CD4-positive, CD25-positive, alpha-beta regulatory T cell (primary cell): ENCODE results near the gene MRPL58. TPM values are rescaled to one million over a fixed set of nuclear protein-coding genes. Genes with fewer than 3 reads are reported as not detected.
A peak's percentile ranks its signal among the peaks of the same experiment; 100 is the strongest.

Experiments
- ATAC-seq, 2 donors: fragments of 150-1000 bp; cut with Tn5 transposase; one replicate each; pipeline ENCODE4 v1.10.0; 2021; ENCODE audit warnings: low read depth in 2 of 2, moderate number of reproducible peaks in 2 of 2, moderate library complexity in 1 of 2
- DNase-seq, 3 donors: peaks; one replicate each; pipeline versions ENCODE4 v3.0.0 to v3.0.0-alpha.2; 2012 to 2022; ENCODE audit warnings: mixed read lengths in 1 of 3
- H3K27ac ChIP-seq: one replicate; pipeline ENCODE4 v1.7.0; 2013; ENCODE audit warnings: mild to moderate bottlenecking, low read length; ENCODE audit not compliant: insufficient read depth, poor library complexity, severe bottlenecking
- H3K27me3 ChIP-seq: one replicate; pipeline ENCODE4 v1.7.0; 2013; ENCODE audit warnings: low read length; ENCODE audit not compliant: control insufficient read depth, insufficient read depth
- H3K36me3 ChIP-seq: one replicate; pipeline ENCODE4 v1.7.0; 2013; ENCODE audit warnings: mild to moderate bottlenecking, low read length, moderate library complexity; ENCODE audit not compliant: control insufficient read depth, insufficient read depth
- H3K4me1 ChIP-seq: 2 replicates; pipeline ENCODE4 v1.7.0; 2013; ENCODE audit warnings: mild to moderate bottlenecking, low read length; ENCODE audit not compliant: insufficient read depth, control insufficient read depth, poor library complexity, severe bottlenecking
- H3K4me3 ChIP-seq: one replicate; pipeline ENCODE4 v1.7.0; 2013; ENCODE audit warnings: low read depth, mild to moderate bottlenecking, low read length, moderate library complexity
- H3K9me3 ChIP-seq, 2 experiments: 1 replicate in 1 of 2; 2 replicates in 1 of 2; pipeline ENCODE4 v1.7.0; 2013; ENCODE audit warnings: low read length in 2 of 2, mild to moderate bottlenecking in 1 of 2, moderate library complexity in 1 of 2; ENCODE audit not compliant: control insufficient read depth in 2 of 2
- H3K27ac Mint-ChIP-seq, 3 donors: one replicate each; pipeline ENCODE4 v1.8.0; 2020 to 2022; ENCODE audit warnings: mild to moderate bottlenecking in 3 of 3, mixed read lengths in 3 of 3, moderate library complexity in 2 of 3
- H3K27me3 Mint-ChIP-seq: one replicate; pipeline ENCODE4 v1.8.0; 2022; ENCODE audit warnings: mild to moderate bottlenecking, mixed read lengths
- H3K36me3 Mint-ChIP-seq: one replicate; pipeline ENCODE4 v1.8.0; 2020; ENCODE audit warnings: mixed read lengths
- H3K4me1 Mint-ChIP-seq, 4 donors: one replicate each; pipeline ENCODE4 v1.8.0; 2020 to 2022; ENCODE audit warnings: mixed read lengths in 4 of 4, mild to moderate bottlenecking in 1 of 4
- H3K4me3 Mint-ChIP-seq, 4 donors: one replicate each; pipeline ENCODE4 v1.8.0; 2020 to 2022; ENCODE audit warnings: mild to moderate bottlenecking in 4 of 4, mixed read lengths in 4 of 4, moderate library complexity in 3 of 4
- H3K9me3 Mint-ChIP-seq, 7 donors: one replicate each; pipeline ENCODE4 v1.8.0; 2020 to 2022; ENCODE audit warnings: mixed read lengths in 7 of 7, mild to moderate bottlenecking in 3 of 7, moderate library complexity in 2 of 7
- polyA plus RNA-seq, 4 donors: library from polyadenylated mRNA; unstranded; fragments of 300-500 nt; fragmentation: Illumina TruSeq; gene quantifications; one replicate each; pipeline ENCODE4 v1.2.3, GENCODE V29; 2021
- total RNA-seq: library from RNA; stranded (reverse); gene quantifications from one replicate; pipeline ENCODE4 v1.2.3, GENCODE V29; 2022

The MRPL58 gene
- total and polyA plus RNA-seq, 5 donors from 2014 or later: 25.7 to 95.8 (median 73.9) TPM

DNA sequence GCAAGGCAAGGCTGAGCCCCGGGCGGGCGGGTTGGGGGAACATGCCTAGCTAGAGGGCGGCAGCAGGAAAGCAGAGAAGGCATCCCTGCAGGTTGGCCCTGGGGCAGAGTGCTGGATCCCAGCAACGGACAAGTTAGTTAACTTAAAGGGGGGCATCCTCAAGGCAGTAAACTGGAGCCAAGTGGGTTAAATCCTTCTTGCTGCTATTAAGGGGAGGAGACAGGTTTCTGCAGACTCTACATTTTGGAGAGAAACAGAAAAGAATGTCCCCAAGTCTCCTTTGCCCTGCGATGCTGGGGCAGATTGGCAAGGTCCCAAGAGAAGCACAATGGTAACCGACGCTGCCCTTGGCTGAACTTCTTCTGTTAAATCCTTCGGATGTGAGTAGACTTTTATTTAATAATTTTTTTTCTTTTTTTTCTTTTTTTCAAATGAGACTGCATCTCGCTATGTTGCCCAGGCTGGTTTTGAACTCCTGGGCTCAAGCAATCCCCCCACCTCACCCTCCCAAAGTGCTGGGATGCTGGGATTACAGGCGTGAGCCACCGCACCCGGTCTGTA lies 20.3 kb downstream of the MRPL58 start:
- peaks cover 33% of the 10 kb centered on the region for H3K27me3 Mint-ChIP-seq
- peaks cover 14 to 62% (median 33%) of the 10 kb centered on the region in 4 donors for H3K4me1 Mint-ChIP-seq
- H3K9me3 Mint-ChIP-seq: peaks cover 0 to 9% (median 0%) of the 10 kb centered on the region in 7 donors
- H3K4me3 ChIP-seq: peak overlapping the region; percentile 53
- H3K27ac ChIP-seq: peak overlapping the region; percentile 53
- no peaks in the 10 kb centered on the region for H3K27me3 ChIP-seq
- H3K27ac Mint-ChIP-seq: peak overlapping the region; percentile 88 to 99 (median 97)
- H3K9me3 ChIP-seq: no peaks in the 10 kb centered on the region
- peaks cover 6% of the 10 kb centered on the region for H3K36me3 Mint-ChIP-seq
- no peak for DNase-seq
- no peaks in the 10 kb centered on the region for H3K36me3 ChIP-seq
- H3K4me1 ChIP-seq: peaks cover 48% of the 10 kb centered on the region
- ATAC-seq: no peak
- H3K4me3 Mint-ChIP-seq: peak overlapping the region; percentile 93 to 96 (median 95)

DNA sequence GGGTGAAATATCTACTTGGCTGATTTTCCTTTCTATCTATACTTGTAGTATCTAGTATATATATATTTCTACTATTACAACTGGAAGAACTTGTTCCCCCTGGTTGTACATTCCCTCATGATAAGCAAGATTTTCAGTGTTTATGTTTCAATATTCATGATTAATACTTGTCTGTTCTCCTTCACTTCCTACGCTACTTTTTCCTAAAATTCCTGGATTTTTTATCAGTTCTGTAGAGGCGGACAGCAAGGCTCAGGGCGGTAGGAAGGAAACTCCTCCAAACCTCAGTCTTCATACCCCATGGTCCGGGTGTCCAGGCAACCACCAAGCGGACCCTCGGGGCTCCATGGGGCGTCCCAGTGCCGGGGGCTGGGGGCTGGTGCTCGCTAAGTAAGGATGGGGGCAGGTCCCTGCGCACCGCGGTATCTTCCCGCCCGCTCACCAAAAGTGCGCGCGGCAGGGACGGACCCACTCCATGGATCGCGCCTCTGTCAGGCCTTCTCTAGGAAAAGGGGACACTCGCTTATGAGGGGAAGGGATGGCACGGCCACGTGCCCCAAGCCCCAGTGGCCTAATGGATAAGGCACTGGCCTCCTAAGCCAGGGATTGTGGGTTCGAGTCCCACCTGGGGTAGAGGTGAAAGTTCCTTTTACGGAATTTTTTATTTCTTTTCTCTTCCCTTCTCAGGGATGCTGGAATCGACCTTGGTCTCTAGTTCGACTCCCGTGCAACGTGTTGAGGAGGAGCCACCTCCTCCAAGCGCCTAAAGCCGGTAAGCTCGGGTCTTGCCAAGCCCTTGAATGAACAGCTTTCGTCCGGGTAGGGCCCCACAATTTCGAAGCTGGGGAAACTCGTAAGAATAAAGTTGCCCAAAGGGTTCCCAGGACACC lies 21.1 kb downstream of the MRPL58 start:
- peaks cover 33% of the 10 kb centered on the region for H3K27me3 Mint-ChIP-seq
- H3K4me3 Mint-ChIP-seq: peak overlapping the region; percentile 93 to 96 (median 95)
- H3K4me1 ChIP-seq: peaks cover 48% of the 10 kb centered on the region
- H3K27me3 ChIP-seq: no peaks in the 10 kb centered on the region
- peak overlapping the region; percentile 97 to 99 (median 99) for H3K27ac Mint-ChIP-seq
- peak; percentile 74 to 85 (median 76) for DNase-seq
- H3K4me3 ChIP-seq: peak overlapping the region; percentile 62
- peaks cover 0 to 9% (median 0%) of the 10 kb centered on the region in 7 donors for H3K9me3 Mint-ChIP-seq
- ATAC-seq: peak in 1 of 2 donors; percentile 17
- peak overlapping the region; percentile 67 for H3K27ac ChIP-seq
- no peaks in the 10 kb centered on the region for H3K36me3 ChIP-seq
- H3K4me1 Mint-ChIP-seq: peaks cover 14 to 62% (median 33%) of the 10 kb centered on the region in 4 donors
- no peaks in the 10 kb centered on the region for H3K9me3 ChIP-seq
- H3K36me3 Mint-ChIP-seq: peaks cover 6% of the 10 kb centered on the region

DNA sequence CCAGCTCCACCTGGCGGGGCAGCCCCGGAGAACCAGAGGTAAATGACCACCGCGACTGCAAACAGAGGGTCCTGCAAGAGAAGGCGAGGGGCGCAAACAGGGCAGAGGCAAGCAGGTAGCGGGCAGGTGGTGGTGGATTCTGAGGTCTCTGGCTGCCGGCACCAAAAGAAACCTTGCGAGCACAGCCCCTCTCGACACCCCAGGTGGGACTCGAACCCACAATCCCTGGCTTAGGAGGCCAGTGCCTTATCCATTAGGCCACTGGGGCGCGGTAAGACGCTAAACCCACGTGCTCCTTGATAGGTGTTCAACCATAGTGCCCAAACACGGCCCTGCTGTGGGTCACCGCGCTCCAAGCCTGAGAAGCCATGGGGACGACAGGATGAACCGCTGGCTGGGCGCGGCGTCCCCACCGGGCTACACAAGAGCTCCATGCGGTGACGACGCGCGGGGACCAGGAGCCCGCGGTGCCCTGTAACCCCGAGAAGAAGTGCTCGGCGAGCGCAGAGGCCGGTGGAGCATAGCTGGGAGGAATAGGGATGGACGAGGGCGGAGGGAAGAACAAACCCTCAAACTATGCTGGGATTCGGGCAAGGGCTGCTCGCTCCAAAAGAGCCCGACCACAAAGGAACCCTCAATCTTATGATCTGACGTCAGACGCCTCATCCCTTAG lies 21.9 kb downstream of the MRPL58 start:
- Histone ChIP-seq H3K4me1 (peaks cover 48% of the 10 kb centered on the region), H3K36me3 (peaks cover 2% of the 10 kb centered on the region), H3K27me3 (no peaks in the 10 kb centered on the region), H3K4me3 (peak overlapping the region; percentile 65), H3K9me3 (no peaks in the 10 kb centered on the region), H3K27ac (peak overlapping the region; percentile 67)
- ATAC-seq (peak; percentile 24 to 31), DNase-seq (peak; percentile 60 to 87 (median 80))
- peaks cover 10% of the 10 kb centered on the region for H3K36me3 Mint-ChIP-seq
- peaks cover 0 to 9% (median 0%) of the 10 kb centered on the region in 7 donors for H3K9me3 Mint-ChIP-seq
- peak overlapping the region; percentile 97 to 99 (median 99) for H3K27ac Mint-ChIP-seq
- H3K4me3 Mint-ChIP-seq: peak overlapping the region; percentile 93 to 96 (median 95)
- H3K4me1 Mint-ChIP-seq: peaks cover 14 to 65% (median 33%) of the 10 kb centered on the region in 4 donors
- peaks cover 33% of the 10 kb centered on the region for H3K27me3 Mint-ChIP-seq

DNA sequence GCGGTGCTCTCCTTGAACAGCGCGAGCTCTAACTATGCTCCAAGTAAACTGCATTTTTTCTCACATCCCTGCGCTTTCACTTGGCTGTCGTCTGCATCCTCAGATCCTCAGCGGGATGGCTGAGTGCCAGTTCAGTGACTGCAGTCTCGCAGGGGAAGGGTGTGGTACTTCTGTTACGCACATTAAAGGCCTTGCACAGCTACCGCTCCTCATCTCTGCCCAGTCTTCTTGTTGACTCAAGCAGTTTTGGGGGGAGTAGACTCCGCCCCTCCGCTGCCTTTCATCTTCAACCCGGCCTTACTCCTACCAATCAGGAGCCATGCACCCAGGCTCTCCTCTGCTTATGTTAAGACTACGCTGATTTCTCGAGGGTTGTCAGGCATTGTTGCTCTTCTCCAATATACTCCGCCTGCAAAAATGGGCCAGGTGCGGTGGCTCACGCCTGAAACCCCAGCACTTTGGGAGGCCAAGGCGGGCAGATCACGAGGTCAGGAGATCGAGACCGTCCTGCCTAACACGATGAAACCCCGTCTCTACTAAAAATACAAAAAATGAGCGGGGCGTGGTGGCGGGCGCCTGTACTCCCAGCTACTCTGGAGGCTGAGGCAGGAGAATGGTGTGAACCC lies 24.3 kb downstream of the MRPL58 start:
- peak overlapping the region; percentile 97 to 100 (median 99) for H3K27ac Mint-ChIP-seq
- H3K27me3 Mint-ChIP-seq: peaks cover 33% of the 10 kb centered on the region
- DNase-seq (peak; percentile 82 to 96 (median 91)), ATAC-seq (peak; percentile 81 to 87)
- Histone ChIP-seq H3K9me3 (no peaks in the 10 kb centered on the region), H3K4me1 (peaks cover 48% of the 10 kb centered on the region), H3K36me3 (peaks cover 18% of the 10 kb centered on the region), H3K4me3 (peak overlapping the region; percentile 32), H3K27ac (peak overlapping the region; percentile 72), H3K27me3 (no peaks in the 10 kb centered on the region)
- peak overlapping the region; percentile 88 to 93 (median 91) for H3K4me3 Mint-ChIP-seq
- peaks cover 14 to 69% (median 36%) of the 10 kb centered on the region in 4 donors for H3K4me1 Mint-ChIP-seq
- peaks cover 29% of the 10 kb centered on the region for H3K36me3 Mint-ChIP-seq
- H3K9me3 Mint-ChIP-seq: peaks cover 0 to 9% (median 0%) of the 10 kb centered on the region in 7 donors

DNA sequence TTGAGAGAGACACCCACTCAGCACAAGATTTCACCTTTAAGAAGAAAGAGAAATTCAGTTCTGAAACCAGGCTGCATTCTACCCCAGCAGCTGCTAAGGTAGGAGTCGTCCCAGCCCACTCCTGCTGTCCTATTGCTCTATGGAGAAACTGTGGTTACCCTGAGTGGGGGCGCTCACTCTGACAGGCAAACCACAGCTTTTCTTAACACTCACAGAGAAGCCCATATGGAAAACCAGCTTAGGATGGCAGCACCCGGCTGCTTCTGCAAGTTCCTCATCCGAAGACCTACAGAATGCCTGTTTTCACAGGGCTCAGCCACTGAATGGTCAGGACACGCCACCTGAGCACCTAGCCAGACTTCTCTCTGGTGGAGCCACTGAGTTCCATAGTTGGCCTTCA lies 26.8 kb downstream of the MRPL58 start:
- Mint-ChIP-seq H3K4me3 (peak overlapping the region in 2 of 4 donors; percentile 30 to 69), H3K4me1 (peaks cover 12 to 54% (median 24%) of the 10 kb centered on the region in 4 donors), H3K27me3 (peaks cover 18% of the 10 kb centered on the region), H3K36me3 (peaks cover 34% of the 10 kb centered on the region), H3K27ac (no peak overlapping the region), H3K9me3 (peaks cover 0 to 5% (median 0%) of the 10 kb centered on the region in 7 donors)
- H3K36me3 ChIP-seq: peaks cover 23% of the 10 kb centered on the region
- H3K4me3 ChIP-seq: no peak overlapping the region
- H3K27ac ChIP-seq: no peak overlapping the region
- no peaks in the 10 kb centered on the region for H3K9me3 ChIP-seq
- DNase-seq (no peak), ATAC-seq (no peak)
- H3K4me1 ChIP-seq: peaks cover 24% of the 10 kb centered on the region
- no peaks in the 10 kb centered on the region for H3K27me3 ChIP-seq

DNA sequence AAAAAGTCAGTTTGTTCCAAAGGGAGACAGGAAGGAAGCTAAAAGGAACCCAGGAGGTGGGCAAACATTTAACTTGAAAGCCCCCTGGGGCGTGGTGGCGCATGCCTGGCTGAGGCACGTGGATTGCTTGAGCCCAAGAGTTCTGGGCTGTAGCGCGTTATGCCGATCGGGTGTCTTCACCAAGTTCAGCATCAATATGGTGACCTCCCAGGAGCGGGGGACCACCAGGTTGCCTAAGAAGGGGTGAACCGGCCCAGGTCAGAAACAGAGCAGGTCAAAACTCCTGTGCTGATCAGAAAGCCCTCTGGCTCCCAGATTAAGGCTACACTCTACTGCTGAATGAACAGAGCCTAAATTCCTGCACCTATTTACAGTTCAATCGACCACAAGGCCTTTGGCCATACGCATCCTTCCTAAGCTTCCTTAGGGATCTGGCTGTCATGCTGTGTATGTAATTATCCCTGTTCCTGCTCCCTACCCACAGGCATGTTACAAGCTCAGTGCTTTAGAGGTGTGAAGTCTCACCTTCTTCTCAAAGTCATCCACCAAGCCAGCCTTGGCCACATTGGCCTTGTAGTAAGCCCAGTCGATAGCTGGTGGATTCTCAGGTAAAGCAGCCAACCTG lies 29.3 kb downstream of the MRPL58 start:
- ATAC-seq (no peak), DNase-seq (no peak)
- peaks cover 6% of the 10 kb centered on the region for H3K27me3 Mint-ChIP-seq
- Histone ChIP-seq H3K36me3 (peaks cover 23% of the 10 kb centered on the region), H3K27me3 (no peaks in the 10 kb centered on the region), H3K4me3 (no peak overlapping the region), H3K27ac (no peak overlapping the region), H3K9me3 (no peaks in the 10 kb centered on the region), H3K4me1 (peaks cover 8% of the 10 kb centered on the region)
- peaks cover 30% of the 10 kb centered on the region for H3K36me3 Mint-ChIP-seq
- H3K4me1 Mint-ChIP-seq: peaks cover 7 to 54% (median 23%) of the 10 kb centered on the region in 4 donors
- peak overlapping the region in 1 of 3 donors; percentile 6 for H3K27ac Mint-ChIP-seq
- peak overlapping the region in 2 of 4 donors; percentile 43 to 63 for H3K4me3 Mint-ChIP-seq
- no peaks in the 10 kb centered on the region for H3K9me3 Mint-ChIP-seq
